A549 treated with CpdA at 1 μM for 4 hours (cell line): ENCODE measurements around the gene RAMAC. TPM values are rescaled to one million over a fixed set of nuclear protein-coding genes. Genes with fewer than 3 reads are reported as not detected.

Source experiments
- total RNA-seq: library from RNA; stranded (reverse); fragments of 200-300 nt; extraction: Qiagen RNA extraction; gene quantifications from 5 replicates; pipeline ENCODE4 v1.2.3, GENCODE V29; 2022; ENCODE audit warnings: low read depth

RAMAC gene
- total RNA-seq, result 39.0 to 61.3 TPM (median 43.3 TPM) in 5 replicates

GRCh38 chr15:82985688-82986441 lies at the start of gene RAMAC:
Gene RAMAC, plus strand, starts transcription at chr15:82986210. Its CDS starts 2,809 bp downstream, at chr15:82989019.

GRCh38 chr15:82952158-82953081 lies 33.6 kb upstream of the RAMAC start, which contains the start of gene HOMER2:
Gene HOMER2, minus strand, starts transcription at chr15:82952720. Its CDS starts 185 bp downstream, at chr15:82952535.

GRCh38 chr15:83011271-83012075 lies 25.5 kb downstream of the RAMAC start, which contains the start of gene C15orf40:
Gene C15orf40, minus strand, starts transcription at chr15:83011639. Its CDS starts 32 bp downstream, at chr15:83011607.

Other genes starting within 250 kb of the RAMAC start
- gene FSD2, start 180.1 kb upstream of the RAMAC start, total RNA-seq, result not detected in 5 replicates
- 6.8 to 7.8 TPM (median 7.5 TPM) in 5 replicates for gene WHAMM, start 176.6 kb upstream of the RAMAC start, total RNA-seq
- 11.5 to 13.1 TPM (median 12.7 TPM) in 5 replicates for gene HOMER2, start 33.5 kb upstream of the RAMAC start, total RNA-seq
- 42.1 to 56.1 TPM (median 47.1 TPM) in 5 replicates for gene C15orf40, start 25.4 kb downstream of the RAMAC start, total RNA-seq
- 51.4 to 65.4 TPM (median 55.2 TPM) in 5 replicates for gene BTBD1, start 81.0 kb downstream of the RAMAC start, total RNA-seq
- 0.05 to 0.10 TPM in 2 of 5 replicates, not detected in the others for gene TM6SF1, start 121.4 kb downstream of the RAMAC start, total RNA-seq
- gene HDGFL3, start 221.6 kb downstream of the RAMAC start, total RNA-seq, result 49.8 to 80.7 TPM (median 56.0 TPM) in 5 replicates